GM21360 (cell line): ENCODE measurements around the gene STAT5A.

ENCODE experiments used
- ATAC-seq: cut with Tn5 transposase; IDR thresholded peaks from one replicate; pipeline ENCODE4 v1.9.1; 2021; ENCODE audit warnings: mild to moderate bottlenecking, moderate library complexity; ENCODE audit not compliant: unreplicated experiment

The STAT5A gene

DNA sequence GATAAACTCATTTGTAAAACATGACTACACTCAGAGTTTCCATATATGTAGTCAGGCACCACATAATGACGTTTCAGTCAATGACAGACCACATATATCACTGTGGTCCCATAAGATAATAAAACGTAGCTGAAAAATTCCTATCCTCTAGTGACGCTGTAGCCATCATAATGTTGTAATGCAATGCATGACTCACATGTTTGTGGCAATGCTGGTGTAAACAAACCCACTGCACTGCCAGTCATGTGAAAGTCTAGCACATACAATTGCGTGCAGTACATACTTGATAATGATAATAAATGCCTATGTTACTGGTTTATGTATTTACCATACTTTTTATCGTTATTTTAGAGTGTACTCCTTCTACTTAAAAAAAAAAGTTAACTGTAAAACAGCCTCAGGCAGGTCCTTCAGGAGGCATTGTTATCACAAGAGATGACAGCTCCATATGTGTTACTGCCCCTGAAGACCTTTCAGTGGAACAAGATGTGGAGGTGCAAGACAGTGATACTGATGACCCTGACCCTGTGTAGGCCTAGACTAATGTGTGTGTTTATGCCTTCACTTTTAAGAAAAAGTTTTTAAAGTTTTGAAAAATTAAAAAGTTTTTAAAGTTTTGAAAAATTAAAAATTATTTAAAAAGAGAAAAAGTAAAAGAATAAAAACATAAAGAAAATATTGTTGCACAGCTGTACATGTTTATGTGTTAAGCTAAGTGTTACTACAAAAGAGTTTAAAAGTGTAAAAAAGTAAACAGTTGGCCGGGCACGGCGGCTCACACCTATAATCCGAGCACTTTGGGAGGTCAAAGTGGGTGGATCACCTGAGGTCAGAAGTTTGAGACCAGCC, 21.2 kb upstream of the STAT5A start:
- ATAC-seq = no peak

DNA sequence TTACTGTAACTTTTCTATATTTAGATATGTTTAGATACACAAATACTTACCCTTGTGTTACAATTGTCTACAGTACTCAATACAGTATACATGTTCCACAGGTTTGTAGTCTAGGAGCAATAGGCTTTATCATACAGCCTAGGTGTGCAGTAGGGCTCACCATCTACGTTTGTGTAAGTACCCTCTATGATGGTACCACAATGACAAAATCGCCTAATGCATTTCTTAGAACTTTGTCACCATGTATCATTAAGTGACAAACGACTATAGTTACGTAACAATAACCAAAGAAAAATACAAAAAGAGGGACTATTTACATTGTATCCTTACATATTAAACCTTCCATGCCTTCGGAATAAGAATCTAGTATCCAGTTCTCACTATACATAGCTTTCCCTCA, 20.1 kb upstream of the STAT5A start:
- no peak for ATAC-seq

DNA sequence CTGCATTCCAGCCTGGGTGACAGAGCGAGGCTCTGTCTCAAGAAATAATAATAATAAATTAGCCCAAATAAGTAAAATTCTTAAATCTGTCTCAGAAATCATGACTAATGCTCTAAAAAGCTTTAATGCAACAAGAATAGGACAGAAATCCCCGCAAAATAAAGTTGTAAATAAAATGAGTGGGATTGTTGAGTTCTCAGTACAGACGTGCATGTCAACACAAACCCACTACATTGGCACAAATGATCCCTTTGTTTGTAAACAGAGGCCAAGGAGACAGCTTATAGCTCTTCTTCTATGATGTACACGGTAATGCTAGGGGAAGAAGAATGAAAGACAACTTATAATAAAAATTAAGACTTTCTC, 18.1 kb upstream of the STAT5A start:
- no peak for ATAC-seq

DNA sequence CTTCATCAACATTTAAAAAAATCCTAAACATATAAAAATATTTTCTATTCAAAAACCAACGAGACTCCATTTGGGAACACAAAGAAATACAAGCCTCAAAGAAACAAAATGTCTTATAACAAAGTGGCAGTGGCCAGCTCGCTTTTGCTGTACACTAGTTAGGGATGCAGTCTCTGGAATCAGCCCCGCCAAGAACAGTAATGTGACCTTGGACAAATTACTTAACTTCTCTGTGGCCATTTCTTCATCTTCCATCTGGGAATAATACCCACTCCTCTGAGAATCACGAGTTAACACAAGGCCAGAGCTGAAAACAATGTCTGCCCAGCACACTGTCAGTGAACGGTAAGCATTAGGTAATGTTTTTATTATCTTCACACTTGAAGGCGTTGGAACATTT, 17.7 kb upstream of the STAT5A start:
- no peak for ATAC-seq

DNA sequence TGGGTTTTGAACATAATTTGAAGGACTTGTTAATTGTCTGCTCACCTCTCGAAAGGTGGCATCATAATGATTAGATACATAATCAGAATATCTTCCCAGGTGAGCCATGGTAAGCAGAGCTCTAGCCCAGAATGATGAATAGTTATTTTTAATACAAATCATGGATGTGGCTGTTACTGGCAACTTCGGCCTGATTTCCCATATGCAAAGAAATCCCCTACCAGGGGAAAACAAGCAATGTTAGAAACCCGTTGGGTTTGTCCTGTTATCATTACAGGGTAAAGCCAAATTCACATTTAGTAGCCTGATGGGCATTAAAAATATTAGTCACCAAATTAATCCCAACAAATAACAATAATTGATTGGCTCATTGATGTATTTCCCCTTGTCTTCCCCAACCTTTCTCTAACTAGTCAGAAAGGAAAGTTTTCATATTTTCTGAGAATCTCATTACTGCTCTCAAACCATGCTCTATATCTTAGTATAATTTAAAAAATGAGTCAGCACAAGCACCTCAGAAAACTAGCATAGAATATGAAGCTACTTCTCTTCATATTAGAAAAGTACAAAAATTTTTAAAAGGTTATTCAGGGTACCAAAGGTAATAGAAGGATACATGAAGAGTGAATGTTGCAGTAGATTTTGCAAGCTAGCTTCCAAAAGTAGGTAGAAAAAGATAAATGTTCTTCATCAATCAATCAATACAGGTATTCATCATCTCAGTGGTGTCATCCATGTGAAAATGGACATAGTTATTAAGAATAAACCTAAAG, 17.1 kb upstream of the STAT5A start:
- ATAC-seq = no peak

DNA sequence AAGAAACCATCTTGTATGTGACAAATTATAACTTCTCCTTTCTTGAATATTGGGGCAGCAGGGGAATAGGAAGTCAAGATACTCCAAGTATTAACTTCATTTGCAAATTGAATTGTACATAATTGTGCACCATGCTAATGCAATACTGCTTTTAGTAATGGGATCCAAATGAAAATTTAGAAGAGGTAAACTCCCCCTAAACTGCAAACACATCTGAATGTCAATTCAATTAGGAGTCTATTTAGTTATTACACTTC, 16.6 kb upstream of the STAT5A start:
- ATAC-seq = no peak

DNA sequence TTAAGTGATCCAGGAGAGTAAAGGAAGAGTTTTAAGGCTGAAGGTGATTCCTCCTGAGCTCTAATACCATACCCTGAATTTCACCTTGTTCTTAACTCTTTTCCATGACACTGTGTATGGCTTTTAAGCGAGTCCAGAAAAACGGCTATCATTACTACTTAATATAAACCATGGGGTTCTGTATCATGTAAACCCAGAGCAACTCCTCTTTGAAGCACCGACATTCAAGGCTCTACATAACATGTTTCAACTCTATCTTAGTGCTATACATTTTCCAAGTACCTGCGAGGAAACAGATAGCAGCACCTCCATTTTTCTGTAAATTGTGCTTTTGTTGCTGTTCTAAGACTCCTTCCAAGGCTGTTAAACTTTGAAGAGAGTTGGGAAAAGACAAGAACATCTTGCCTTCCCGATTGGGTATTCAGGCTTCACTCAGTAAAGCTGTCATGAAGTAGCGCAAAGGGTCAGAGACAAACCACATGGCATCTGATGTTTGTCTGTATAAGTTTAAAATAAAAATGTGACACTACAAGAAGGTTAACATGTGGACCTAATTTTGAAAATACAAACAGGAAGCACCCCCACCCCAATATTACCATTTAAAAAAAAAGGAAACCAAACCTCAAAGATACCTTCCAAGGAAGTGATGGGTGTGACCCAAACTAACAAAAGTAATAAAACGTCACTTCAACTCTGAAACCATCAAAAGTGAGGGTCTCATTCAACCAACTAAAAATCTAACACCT, 16.0 kb upstream of the STAT5A start:
- no peak for ATAC-seq

DNA sequence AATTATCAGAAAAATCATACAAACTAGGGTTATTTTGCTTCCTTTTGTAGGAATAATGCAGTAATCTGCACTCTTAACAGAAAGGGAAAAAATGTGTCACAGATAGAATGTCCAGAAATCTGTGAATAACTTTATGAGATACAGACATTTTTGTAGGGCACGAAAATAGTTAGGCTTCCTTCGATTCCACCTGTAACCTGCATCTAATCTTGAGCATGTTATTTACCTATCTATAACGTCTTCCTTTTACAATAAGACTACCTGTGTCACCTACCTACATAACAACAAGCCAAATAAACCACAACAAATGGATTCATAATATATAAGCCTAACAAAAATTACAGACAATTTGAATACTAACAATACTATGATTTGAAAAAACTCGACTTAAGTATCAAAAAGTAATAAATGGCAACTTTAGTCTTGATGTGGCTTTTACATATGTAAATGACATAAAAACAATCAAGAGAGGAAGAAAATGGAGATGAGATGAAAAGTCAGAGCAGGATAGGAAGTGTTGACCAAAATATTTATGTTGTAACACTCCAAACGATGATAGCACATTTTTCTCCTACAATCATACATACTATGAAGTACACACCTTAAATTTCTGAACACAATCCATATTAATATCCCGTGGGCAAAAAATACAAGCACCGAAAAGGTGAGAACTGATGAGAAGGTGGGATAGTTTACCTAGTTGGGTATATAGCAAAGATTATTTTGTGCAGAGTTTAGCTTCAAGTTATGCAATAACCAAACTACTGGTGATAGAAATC, 14.6 kb upstream of the STAT5A start:
- ATAC-seq = no peak

DNA sequence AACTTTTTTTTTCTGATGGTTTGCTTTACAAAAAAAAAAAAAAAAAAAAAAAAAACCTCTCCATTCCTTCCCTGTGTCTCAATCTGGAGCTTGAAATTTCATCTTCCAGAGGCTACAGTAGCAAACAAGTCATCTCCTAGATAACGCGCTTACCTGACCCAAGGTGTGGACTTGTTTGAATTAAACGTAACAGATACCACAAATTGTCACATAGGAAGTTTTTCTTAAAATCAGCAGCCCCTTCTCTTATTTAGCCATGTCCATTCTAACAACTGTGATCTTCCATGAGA, 14.1 kb upstream of the STAT5A start:
- no peak for ATAC-seq

DNA sequence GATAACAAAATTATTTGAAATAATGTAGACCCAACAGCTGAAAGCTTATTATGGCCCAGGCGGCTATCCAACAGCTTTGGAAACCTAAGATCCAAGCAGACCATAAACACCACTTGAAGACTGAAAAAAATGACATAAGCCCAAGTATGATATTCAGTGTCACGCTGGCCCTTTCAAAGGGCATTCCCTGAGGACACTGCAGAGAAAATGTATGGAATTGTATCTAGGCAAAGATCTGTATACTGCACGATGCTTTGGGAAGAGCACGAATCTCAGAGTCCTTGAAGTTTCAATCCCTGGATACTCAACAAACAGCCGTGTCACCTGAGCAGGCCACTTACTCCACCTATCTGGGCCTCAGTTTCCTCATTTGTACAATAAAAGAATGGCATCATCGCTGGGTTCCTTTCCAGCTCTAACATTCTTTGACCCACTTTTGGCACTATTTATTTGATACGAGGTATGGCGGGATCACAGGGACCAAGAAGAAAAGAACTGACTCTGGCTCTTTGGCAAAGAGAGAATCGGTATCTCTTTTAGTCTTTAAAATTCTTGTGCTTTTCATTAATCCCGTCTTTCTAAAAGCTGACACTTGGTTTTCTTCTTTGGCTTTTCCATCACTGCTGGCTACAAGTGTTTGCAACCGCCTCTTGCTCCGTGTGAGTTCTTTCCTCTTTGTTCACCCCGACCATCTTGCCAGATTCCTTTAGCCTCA, 13.3 kb upstream of the STAT5A start:
- no peak for ATAC-seq

DNA sequence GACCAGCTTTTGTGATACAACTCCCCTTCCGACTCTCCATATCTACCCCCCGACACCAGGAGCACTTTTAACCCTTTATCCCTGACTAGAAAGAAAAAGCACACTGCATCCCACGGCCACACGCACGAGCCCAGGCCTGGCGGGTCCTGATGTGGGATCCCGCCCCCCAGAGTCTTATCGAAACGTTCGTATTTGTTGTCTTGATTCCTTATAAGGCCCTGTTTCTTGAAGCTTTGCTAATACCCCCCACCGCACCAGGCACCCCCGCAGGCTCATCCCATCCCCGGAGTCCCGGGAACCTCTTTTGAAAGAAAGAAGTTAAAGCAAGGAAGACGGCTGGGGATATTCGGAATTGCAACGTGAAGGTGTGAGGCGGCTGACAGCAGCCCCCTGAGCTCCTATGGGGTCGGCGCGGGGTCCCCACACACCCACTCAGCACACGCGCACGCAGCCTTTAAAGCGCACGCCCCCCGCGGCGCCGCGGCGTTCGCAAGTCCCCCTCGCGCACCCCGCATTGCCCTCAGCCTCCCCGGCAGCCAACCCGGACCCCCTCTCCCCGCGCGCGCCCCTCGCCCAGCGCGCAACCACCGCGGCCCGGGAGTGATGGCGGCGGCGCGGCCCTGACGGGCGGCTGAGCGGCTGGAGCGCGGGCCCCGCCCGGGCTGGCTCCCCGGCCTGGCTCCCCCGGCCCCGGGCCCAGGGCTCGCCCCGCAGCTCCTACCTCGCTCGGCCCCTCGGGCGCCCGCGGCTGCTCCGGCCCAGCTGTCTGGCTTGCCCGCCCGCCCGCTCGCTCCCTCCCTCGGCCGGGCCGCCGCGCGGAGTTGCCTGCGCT, 12.6 kb upstream of the STAT5A start:
- ATAC-seq = peak; percentile 39

DNA sequence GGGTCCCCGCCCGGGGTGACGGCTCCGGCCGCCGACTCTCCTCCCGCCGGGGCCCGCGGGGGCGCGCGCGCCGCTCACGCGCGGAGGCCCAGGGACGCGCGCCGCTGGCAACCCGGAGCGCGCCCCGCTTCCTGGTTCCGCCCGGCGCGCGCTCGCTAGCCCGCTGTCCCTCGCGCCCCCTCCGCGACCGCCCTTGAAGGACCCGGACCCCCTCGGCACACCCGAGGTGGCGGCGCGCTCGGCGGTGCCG, 12.0 kb upstream of the STAT5A start, which contains the start of gene STAT5B:
STAT5B (minus strand) TSS at position 33 of the 250 bp plus-strand sequence. CDS start 44,264 bp downstream, outside the sequence.
- peak; percentile 77 for ATAC-seq

DNA sequence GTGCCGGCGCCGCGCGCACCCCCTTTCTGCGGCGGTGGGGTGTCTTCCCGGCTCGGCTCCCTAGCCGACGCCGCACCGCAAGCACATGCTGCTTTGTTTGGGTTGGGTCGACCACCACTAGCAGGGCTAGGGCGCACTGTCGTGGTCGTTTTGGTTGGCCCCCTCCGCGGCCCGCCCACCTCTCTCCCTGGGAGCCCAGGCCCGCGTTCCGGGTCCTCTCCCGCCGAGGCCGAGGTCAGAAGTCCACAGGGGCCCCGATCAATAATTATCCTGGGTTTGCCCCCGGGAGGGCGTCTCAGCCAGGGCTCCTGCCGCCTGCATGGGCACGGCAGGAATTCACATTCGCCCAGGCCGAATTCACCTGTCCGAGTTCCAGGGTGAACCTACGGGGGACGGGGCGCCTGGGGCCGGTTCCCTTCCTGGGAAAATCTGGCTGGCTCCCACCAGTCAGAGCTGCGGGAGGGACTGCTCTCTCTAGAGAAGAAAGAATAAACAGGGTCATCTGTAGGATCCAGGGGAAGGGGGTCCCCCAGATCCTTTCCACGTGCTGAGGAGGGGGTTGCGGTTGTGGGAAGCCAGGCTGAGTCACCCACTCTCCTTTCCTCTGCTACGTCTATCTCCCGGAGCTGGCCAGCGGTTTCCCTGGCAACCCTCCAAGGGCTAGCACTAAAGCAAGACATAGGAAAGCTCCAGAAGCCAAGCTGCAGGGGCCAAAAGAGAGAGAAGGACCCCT, 11.5 kb upstream of the STAT5A start:
- ATAC-seq = peak; percentile 18

DNA sequence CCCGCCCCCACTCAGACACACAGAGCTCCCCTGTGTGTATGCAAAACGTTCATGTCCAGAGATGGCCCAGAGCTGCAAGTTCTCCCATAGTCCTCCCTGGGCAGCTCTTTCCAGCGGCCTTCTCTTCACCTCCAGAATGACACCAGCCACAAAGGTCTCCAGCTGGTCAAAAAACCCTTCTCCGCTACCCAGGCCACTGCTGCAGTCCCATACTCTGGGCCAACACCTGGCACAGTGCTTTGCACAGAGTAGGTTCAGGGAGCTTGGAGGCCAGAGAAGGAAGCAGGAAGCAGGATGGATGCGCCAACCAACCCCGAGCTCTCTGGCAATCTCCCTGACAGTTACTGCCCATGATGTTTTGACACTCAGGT, 11.0 kb upstream of the STAT5A start:
- ATAC-seq = no peak

DNA sequence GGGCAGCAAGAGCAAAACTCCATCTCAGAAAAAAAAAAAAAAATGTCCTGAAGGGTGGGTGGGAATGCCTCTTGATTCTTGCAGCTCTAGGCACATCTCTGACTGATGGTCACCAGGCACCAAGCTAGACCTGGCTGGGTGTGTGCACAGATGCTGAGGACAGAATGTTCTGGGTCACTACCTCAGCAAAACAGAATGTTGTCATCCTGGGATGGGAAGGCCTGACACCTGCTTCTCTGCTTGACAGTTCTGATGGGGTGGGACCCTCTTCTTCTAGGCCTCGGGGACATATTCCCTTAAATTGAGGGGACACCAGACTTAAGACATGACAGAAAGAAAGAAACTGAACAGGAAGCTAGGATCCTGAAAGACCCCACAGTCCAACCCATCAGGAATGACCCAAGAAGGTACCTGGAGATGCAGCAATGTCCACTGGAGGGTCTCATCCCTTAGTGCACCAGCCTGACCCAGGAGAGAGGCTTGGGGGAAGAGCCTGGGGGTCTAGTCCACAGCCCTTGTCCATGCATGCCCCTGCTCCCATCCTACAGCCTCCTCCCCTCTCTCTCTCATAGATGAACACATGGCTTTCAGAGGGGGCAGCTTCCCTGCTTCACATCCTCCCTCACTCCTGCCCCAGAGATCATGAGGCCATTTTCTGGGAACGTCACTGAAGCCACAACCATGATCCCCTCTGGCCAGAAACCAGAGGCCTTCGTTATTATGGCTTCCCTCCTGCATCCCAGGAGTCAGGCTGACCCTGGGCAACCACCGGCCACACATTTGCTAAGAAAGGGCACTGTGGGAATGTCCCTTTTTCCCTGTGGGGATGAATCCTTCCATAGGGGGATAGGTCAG, 8.3 kb upstream of the STAT5A start:
- ATAC-seq = no peak

DNA sequence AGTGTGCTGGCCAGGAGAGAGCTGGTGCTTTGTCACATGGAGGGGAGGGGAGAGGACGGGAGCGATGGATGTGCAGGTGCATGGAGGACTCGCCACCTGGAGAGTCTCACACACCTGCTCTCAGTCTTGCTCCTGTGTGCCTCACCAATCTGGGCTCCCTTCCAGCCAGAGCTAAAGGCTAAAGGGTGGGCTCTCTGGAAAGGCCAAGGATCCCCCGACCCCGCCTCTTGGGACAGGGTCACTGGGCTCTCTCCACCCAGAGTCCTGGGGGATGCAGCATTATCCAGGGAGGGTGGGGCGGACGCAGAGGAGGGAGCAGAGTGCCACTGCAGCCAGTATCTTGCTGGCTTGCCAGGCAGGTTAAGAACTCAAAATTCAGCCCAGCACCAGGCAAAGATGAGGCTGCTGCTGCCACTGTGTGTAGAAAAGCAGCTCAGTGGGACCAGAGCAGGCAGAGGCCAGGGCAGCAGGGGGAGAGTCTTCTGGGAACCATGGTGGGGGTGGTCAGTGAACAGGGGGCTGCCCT, 6.7 kb upstream of the STAT5A start:
- no peak for ATAC-seq

DNA sequence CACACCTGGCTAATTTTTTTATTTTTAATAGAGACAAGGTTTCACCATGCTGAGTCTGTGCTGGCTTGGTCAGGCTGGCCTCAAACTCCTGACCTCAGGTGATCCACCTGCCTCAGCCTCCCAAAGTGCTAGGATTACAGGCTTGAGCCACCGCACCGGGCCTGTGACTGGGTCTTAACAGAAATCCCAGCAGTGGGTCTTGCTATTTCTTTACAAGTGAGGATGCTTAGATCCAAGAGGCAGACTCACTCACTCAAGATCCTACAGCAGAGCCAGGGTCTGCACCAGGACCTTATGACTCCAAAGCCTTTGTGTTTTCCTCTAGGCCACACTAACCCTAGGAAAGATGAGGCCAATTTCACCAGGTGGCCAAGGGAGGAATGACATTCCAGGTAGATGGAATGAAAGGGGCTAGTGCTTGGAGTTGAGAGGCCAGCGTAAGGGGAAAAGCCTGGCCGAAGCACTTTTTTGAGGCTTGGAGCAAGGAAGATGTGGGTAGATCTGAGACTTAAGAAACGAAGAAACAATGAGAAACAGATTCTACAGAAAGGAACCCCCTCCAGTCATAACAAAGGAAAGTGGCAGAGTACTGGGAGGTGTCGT, 5.7 kb upstream of the STAT5A start:
- no peak for ATAC-seq
